ENCODE results near the gene PROSER3.

- TF ChIP-seq CTCF (IDR thresholded peaks at IDR 0.05; ENCODE audit: low read depth, low read length, poor library complexity, severe bottlenecking) (no peak), EZH2phosphoT487 (IDR thresholded peaks at IDR 0.05; ENCODE audit: borderline replicate concordance, low read length) (no peak)
These were observed 15.2 kb downstream of the PROSER3 start for GRCh38 chr19:35773020-35773806.
